ENCODE data around the gene SYNCRIP. TPM values are rescaled to one million over a fixed set of nuclear protein-coding genes. Genes with fewer than 3 reads are reported as not detected.

Gene SYNCRIP
- total and polyA plus RNA-seq, 2 of the 4 experiments (the other 2 are of a cell fraction), result 50.1 to 59.3 TPM

- no peak overlapping the region for H2AK9ac ChIP-seq (replicated peaks; ENCODE audit: low read depth, low read length, poor library complexity)
- intact Hi-C loops (cut with micrococcal nuclease) (no loop called here), in situ Hi-C loops (cut with MboI; ENCODE audit: low sequenced_read_pairs) (no loop called here), dilution Hi-C loops (cut with HindIII; ENCODE audit: low sequenced_read_pairs, unreplicated experiment) (no loop called here)
- H4K20me1 ChIP-seq (ENCODE audit: insufficient read depth, low read length), result peaks cover 86% of the 10 kb centered on the region
- H3K36me3 ChIP-seq (ENCODE audit: control insufficient read depth, insufficient read depth, low read length), result peaks cover 57% of the 10 kb centered on the region
- H3K4me3 ChIP-seq (ENCODE audit: insufficient read depth, low read depth, low read length), result no peak overlapping the region
- no peak overlapping the region for H3K27ac ChIP-seq (ENCODE audit: insufficient read depth, low read length)
- ChIA-PET CTCF (no interaction called here), POLR2A (ENCODE audit: unreplicated experiment) (no interaction called here)
- peaks cover 20% of the 10 kb centered on the region for H3K9me1 ChIP-seq (ENCODE audit: insufficient read depth, low read length)
- no peaks in the 10 kb centered on the region for H3K9me3 ChIP-seq (ENCODE audit: control insufficient read depth, insufficient read depth, low read length)
- no peak overlapping the region for H2AK5ac ChIP-seq (ENCODE audit: low read depth, low read length)
- H2BK15ac ChIP-seq (ENCODE audit: low read depth, low read length), result no peak overlapping the region
- H3K79me1 ChIP-seq (ENCODE audit: low read depth in 1 of 2, low read length in 2 of 2), result peaks cover 0 to 63% of the 10 kb centered on the region in 2 experiments; a peak in 3 of 4 replicates
- no peak overlapping the region for H3K4me2 ChIP-seq (ENCODE audit: low read depth, low read length)
- no peak overlapping the region for H2BK5ac ChIP-seq (ENCODE audit: low read depth, low read length, poor library complexity, severe bottlenecking)
- H4K5ac ChIP-seq (ENCODE audit: low read depth, low read length), result no peak overlapping the region
- no peak overlapping the region for H2AFZ ChIP-seq (replicated peaks; ENCODE audit: low read length, poor library complexity)
- peaks cover 4% of the 10 kb centered on the region for H3K4me1 ChIP-seq (ENCODE audit: control insufficient read depth, insufficient read depth, low read length)
- H3K27me3 ChIP-seq (ENCODE audit: control insufficient read depth, insufficient read depth, low read length), result no peaks in the 10 kb centered on the region
- H2BK20ac ChIP-seq (ENCODE audit: low read depth, low read length), result no peak overlapping the region
- no peak overlapping the region for H3K9ac ChIP-seq (ENCODE audit: low read depth, low read length)
- no peak overlapping the region for H4K8ac ChIP-seq (ENCODE audit: low read depth in 2 of 2, low read length in 2 of 2)
- H3K18ac ChIP-seq (ENCODE audit: low read depth, low read length), result no peak overlapping the region
- no peak overlapping the region for H4K91ac ChIP-seq (ENCODE audit: insufficient read depth, low read depth, low read length)
- TF ChIP-seq MXI1 (IDR thresholded peaks at IDR 0.05; ENCODE audit: borderline replicate concordance, low read depth, low read length), result no peak
- TF ChIP-seq CTCF (conservative IDR thresholded peaks at IDR 0.05; ENCODE audit: low read depth, low read length), result no peak
- TF ChIP-seq POLR2A (IDR thresholded peaks at IDR 0.05; ENCODE audit: low read depth, low read length), result no peak
- no peak for TF ChIP-seq MAFK (IDR thresholded peaks at IDR 0.05; ENCODE audit: low read depth, low read length)
- TF ChIP-seq CHD1 (IDR thresholded peaks at IDR 0.05; ENCODE audit: low read depth, low read length), result no peak
- no peak for TF ChIP-seq RFX5 (IDR thresholded peaks at IDR 0.05; ENCODE audit: low read depth, low read length)
- no peak for TF ChIP-seq ELK1 (IDR thresholded peaks at IDR 0.05; ENCODE audit: borderline replicate concordance, low read depth, low read length)
- no peak for TF ChIP-seq SMC3 (IDR thresholded peaks at IDR 0.05; ENCODE audit: low read depth, low read length)
- TF ChIP-seq USF2 (IDR thresholded peaks at IDR 0.05; ENCODE audit: low read depth, low read length), result no peak
- no peak for TF ChIP-seq MAZ (IDR thresholded peaks at IDR 0.05; ENCODE audit: borderline replicate concordance, low read depth, low read length)
- no peak for TF ChIP-seq BHLHE40 (IDR thresholded peaks at IDR 0.05; ENCODE audit: low read depth, low read length)
- TF ChIP-seq FOS (IDR thresholded peaks at IDR 0.05; ENCODE audit: low read depth, low read length), result no peak
- no peak for TF ChIP-seq RAD21 (IDR thresholded peaks at IDR 0.05; ENCODE audit: low read length)
- no peak for TF ChIP-seq NFE2L2 (IDR thresholded peaks at IDR 0.05; ENCODE audit: low read depth, low read length)
- H2BK120ac ChIP-seq (ENCODE audit: low read depth, low read length), result no peak overlapping the region
- no TSS peak for BruUV-seq (replicated peaks)
- H3K4ac ChIP-seq (ENCODE audit: low read depth, low read length), result no peak overlapping the region
- no peak for ATAC-seq (ENCODE audit: low read depth)
- no peak overlapping the region for H3K23ac ChIP-seq (ENCODE audit: low read depth, low read length)
- WGBS, 2 experiments (ENCODE audit: extremely low coverage in 2 of 2, insufficient read length in 1 of 2), result no CpG with 5 or more reads among the region's 6 CpGs
- no peak overlapping the region; the same call in 1 of the 2 replicates for H3K14ac ChIP-seq (replicated peaks; ENCODE audit: low read depth, low read length)
- no peak overlapping the region for H3K56ac ChIP-seq (ENCODE audit: extremely low read depth, insufficient read depth, low read length)
- DNase-seq, result no peak
Observed at GRCh38 chr6:85632164-85632942, 10.3 kb downstream of the SYNCRIP start.

Data from IMR-90 (cell line).